Gastroesophageal sphincter (tissue), 4 donors: ENCODE results near the gene TSHB. TPM values are rescaled to one million over a fixed set of nuclear protein-coding genes. Genes with fewer than 3 reads are reported as not detected.

Experiments used
- ATAC-seq: fragments of 150-250 bp; one replicate; pipeline ENCODE4 v1.9.1; 2016; ENCODE audit warnings: mild to moderate bottlenecking, moderate library complexity
- H3K27ac ChIP-seq, 4 donors: fragments of 200-600 bp; sonication (generic) in 3 of 4; 1 replicate in 3 of 4; 2 replicates in 1 of 4; pipeline ENCODE4 v1.5.1; 2016 to 2019
- H3K27me3 ChIP-seq: fragments of 200-600 bp; sonication (generic); one replicate; pipeline ENCODE4 v1.5.1; 2019
- H3K36me3 ChIP-seq, 2 donors: fragments of 200-600 bp; sonication (generic); one replicate each; pipeline ENCODE4 v1.5.1; 2019; ENCODE audit warnings: control low read depth in 1 of 2
- H3K4me1 ChIP-seq, 3 donors: fragments of 200-600 bp; sonication (generic); 1 replicate in 2 of 3; 2 replicates in 1 of 3; pipeline ENCODE4 v1.5.1; 2016 to 2019; ENCODE audit warnings: control low read depth in 2 of 3
- H3K4me3 ChIP-seq, 2 donors: fragments of 200-600 bp; sonication (generic); one replicate each; pipeline ENCODE4 v1.5.1; 2019; ENCODE audit warnings: mild to moderate bottlenecking in 1 of 2, moderate library complexity in 1 of 2
- H3K9me3 ChIP-seq, 3 donors: fragments of 200-600 bp; sonication (generic); one replicate each; pipeline ENCODE4 v1.5.1; 2017 to 2019; ENCODE audit warnings: control low read depth in 2 of 3
- EP300 ChIP-seq: sonication (generic); formaldehyde crosslinking; IDR thresholded peaks from one replicate; pipeline ENCODE4 v1.6.1; 2017; ENCODE audit warnings: antibody characterized with exemption, mild to moderate bottlenecking
- POLR2A ChIP-seq, 2 donors: fragments of 450-650 bp; IDR thresholded peaks; one replicate each; pipeline ENCODE4 v1.6.1; 2017; ENCODE audit warnings: antibody characterized with exemption in 2 of 2, mild to moderate bottlenecking in 2 of 2, moderate library complexity in 1 of 2
- POLR2AphosphoS5 ChIP-seq: sonication (generic); formaldehyde crosslinking; IDR thresholded peaks from one replicate; pipeline ENCODE4 v1.6.1; 2017; ENCODE audit warnings: antibody characterized with exemption
- WGBS, 2 donors: methylation state at CpG; one replicate each; pipeline ENCODE4 v1.1.5; 2018; ENCODE audit warnings: low coverage in 1 of 2; 5-methylcytosine and 5-hydroxymethylcytosine counted together
- total RNA-seq, 4 donors: library from RNA; depleted of rRNA; stranded (reverse); fragments of >200 nt; gene quantifications; one replicate each; pipeline ENCODE4 v1.1.0, GENCODE V29; 2016
- TF ChIP-seq, protein P1 (sequence below), 4 experiments: fragments of 200-600 bp in 2 of 4; fragments of 450-650 bp in 2 of 4; sonication (generic) in 1 of 4; IDR thresholded peaks; one replicate each; pipeline ENCODE4 v1.5.1; 2017 to 2019; ENCODE audit warnings: antibody characterized with exemption in 4 of 4, mild to moderate bottlenecking in 2 of 4, moderate library complexity in 2 of 4

Gene TSHB
- total RNA-seq, 4 donors from 2014 or later, result not detected

- no peaks in the 10 kb centered on the region for H3K36me3 ChIP-seq
- TF ChIP-seq POLR2AphosphoS5 (no peak), EP300 (no peak), POLR2A (IDR thresholded peaks at IDR 0.05) (no peak)
- TF ChIP-seq, protein P1, sequence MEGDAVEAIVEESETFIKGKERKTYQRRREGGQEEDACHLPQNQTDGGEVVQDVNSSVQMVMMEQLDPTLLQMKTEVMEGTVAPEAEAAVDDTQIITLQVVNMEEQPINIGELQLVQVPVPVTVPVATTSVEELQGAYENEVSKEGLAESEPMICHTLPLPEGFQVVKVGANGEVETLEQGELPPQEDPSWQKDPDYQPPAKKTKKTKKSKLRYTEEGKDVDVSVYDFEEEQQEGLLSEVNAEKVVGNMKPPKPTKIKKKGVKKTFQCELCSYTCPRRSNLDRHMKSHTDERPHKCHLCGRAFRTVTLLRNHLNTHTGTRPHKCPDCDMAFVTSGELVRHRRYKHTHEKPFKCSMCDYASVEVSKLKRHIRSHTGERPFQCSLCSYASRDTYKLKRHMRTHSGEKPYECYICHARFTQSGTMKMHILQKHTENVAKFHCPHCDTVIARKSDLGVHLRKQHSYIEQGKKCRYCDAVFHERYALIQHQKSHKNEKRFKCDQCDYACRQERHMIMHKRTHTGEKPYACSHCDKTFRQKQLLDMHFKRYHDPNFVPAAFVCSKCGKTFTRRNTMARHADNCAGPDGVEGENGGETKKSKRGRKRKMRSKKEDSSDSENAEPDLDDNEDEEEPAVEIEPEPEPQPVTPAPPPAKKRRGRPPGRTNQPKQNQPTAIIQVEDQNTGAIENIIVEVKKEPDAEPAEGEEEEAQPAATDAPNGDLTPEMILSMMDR (IDR thresholded peaks at IDR 0.05), result no peak
- no peak overlapping the region for H3K4me3 ChIP-seq
- H3K9me3 ChIP-seq, result no peaks in the 10 kb centered on the region
- no peak for ATAC-seq
- H3K4me1 ChIP-seq, result no peaks in the 10 kb centered on the region
- H3K27ac ChIP-seq, result no peak overlapping the region
- no peaks in the 10 kb centered on the region for H3K27me3 ChIP-seq
Observed at GRCh38 chr1:115023593-115023992, 6.0 kb upstream of the TSHB start.

DNA sequence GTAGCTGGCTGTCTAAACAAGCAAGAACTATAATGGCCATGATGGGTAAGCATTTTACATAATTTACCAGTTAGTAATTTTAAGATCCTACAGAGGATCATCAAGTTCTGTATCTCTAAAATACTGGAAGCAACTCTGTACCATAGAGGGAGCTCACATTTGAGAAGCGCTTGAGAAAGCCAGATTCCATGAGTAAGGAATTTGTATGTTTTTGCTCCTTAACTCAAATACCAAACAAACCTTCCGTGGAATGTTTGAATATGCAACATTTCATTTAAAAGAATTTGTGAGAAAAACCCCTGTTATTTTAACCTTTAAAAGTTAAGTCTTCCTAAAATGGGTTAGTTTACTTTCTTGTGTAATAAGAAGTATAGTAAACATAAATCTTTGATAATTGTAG, 2.0 kb downstream of the TSHB start:
- Histone ChIP-seq H3K27me3 (no peaks in the 10 kb centered on the region), H3K36me3 (no peaks in the 10 kb centered on the region), H3K4me3 (no peak overlapping the region), H3K9me3 (no peaks in the 10 kb centered on the region), H3K27ac (no peak overlapping the region), H3K4me1 (peaks cover 0 to under 1% (median 0%) of the 10 kb centered on the region in 3 donors)
- no peak for ATAC-seq
- TF ChIP-seq EP300 (no peak), POLR2A (IDR thresholded peaks at IDR 0.05) (no peak), POLR2AphosphoS5 (no peak)
- TF ChIP-seq, protein P1 (IDR thresholded peaks at IDR 0.05), result no peak
- WGBS, 2 donors, result 68% methylated on average over 2 of the region's 2 CpGs

DNA sequence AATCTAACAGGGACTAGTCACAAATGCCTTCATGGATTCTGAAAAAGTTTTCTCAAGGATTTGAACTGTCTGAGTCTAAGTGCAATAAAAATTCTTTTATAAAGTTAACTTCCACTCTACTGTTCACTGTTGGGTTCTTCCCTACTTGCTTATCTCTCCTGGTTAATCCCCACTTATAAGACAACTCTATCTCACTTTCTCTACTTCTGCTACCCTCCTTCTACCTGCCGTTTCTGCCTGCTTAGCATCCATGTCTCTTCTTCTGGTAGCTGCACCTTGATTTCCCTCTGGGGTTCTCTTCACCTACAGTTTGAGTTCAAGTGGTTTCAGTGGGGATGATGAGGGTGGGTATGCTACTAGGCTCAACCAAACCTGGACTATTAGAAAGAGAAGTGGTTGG, 6.0 kb downstream of the TSHB start:
- peaks cover 0 to 22% (median 3%) of the 10 kb centered on the region in 3 donors for H3K4me1 ChIP-seq
- no peaks in the 10 kb centered on the region for H3K27me3 ChIP-seq
- peaks cover 0 to 2% of the 10 kb centered on the region in 2 donors for H3K36me3 ChIP-seq
- H3K4me3 ChIP-seq, result no peak overlapping the region
- TF ChIP-seq POLR2A (IDR thresholded peaks at IDR 0.05) (no peak), POLR2AphosphoS5 (no peak), EP300 (no peak)
- TF ChIP-seq, protein P1 (IDR thresholded peaks at IDR 0.05), result no peak
- no peaks in the 10 kb centered on the region for H3K9me3 ChIP-seq
- WGBS, 2 donors, result 87% methylated on average over 1 of the region's 1 CpG; no CpG with 5 or more reads in 1 of the 2 donors
- no peak overlapping the region for H3K27ac ChIP-seq
- no peak for ATAC-seq

- no peaks in the 10 kb centered on the region for H3K27me3 ChIP-seq
- H3K4me1 ChIP-seq, result peaks cover 0 to 22% (median 3%) of the 10 kb centered on the region in 3 donors
- no peak overlapping the region for H3K27ac ChIP-seq
- ATAC-seq, result no peak
- peaks cover 0 to 14% of the 10 kb centered on the region in 2 donors for H3K36me3 ChIP-seq
- TF ChIP-seq, protein P1 (IDR thresholded peaks at IDR 0.05), result no peak
- no peak for TF ChIP-seq POLR2A (IDR thresholded peaks at IDR 0.05)
- no peak for TF ChIP-seq EP300
- no peak for TF ChIP-seq POLR2AphosphoS5
- 59 to 100% methylated on average over 1 to 4 of the region's 4 CpGs for WGBS, 2 donors
- no peak overlapping the region for H3K4me3 ChIP-seq
- no peaks in the 10 kb centered on the region for H3K9me3 ChIP-seq
Observed at GRCh38 chr1:115036814-115037507, 7.3 kb downstream of the TSHB start.

GRCh38 chr1:115040501-115040900, 10.9 kb downstream of the TSHB start:
- 70 to 80% methylated on average over 2 of the region's 2 CpGs for WGBS, 2 donors
- ATAC-seq, result no peak
- Histone ChIP-seq H3K9me3 (no peaks in the 10 kb centered on the region), H3K27ac (no peak overlapping the region), H3K4me3 (no peak overlapping the region), H3K36me3 (peaks cover 0 to 21% of the 10 kb centered on the region in 2 donors), H3K4me1 (peaks cover 0 to 22% (median 3%) of the 10 kb centered on the region in 3 donors), H3K27me3 (no peaks in the 10 kb centered on the region)
- no peak for TF ChIP-seq POLR2A (IDR thresholded peaks at IDR 0.05)
- TF ChIP-seq EP300, result no peak
- TF ChIP-seq, protein P1 (IDR thresholded peaks at IDR 0.05), result no peak
- TF ChIP-seq POLR2AphosphoS5, result no peak
